ENCODE data around the gene NOL6.
"Not testable (repeated sequence)": the region's sequence is repeated elsewhere in the genome, so short reads cannot be mapped to it uniquely, and the experiment has no call there.

The NOL6 gene

DNA sequence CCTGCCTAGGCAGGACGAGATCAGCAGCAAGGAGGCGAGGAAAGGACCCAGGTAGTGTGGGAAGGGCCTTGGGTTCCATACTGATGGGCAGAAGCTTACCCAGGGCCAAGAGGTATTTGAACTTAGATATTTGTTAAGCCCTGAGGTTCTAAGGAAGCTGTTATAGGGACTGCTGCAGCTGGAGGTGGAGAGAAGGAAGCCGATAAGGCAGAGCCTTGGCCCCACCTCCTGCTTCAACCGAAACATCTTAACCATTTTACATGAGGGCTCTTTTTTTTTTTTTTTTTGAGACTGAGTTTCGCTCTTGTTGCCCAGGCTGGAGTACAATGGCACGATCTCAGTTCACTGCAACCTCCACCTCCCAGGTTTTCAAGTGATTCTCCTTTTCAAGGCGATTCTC lies 17.8 kb downstream of the NOL6 start:
- Histone ChIP-seq H3K9me3 (ENCODE audit: insufficient read depth, low read length, severe bottlenecking) (no peaks in the 10 kb centered on the region), H4K20me1 (ENCODE audit: insufficient read depth, low read length) (no peaks in the 10 kb centered on the region), H3K4me3 (ENCODE audit: low read depth in 1 of 2, low read length in 2 of 2) (no peak overlapping the region), H2AFZ (ENCODE audit: low read depth, low read length) (no peak overlapping the region), H3K9ac (ENCODE audit: low read depth, low read length) (no peak overlapping the region), H3K27me3 (ENCODE audit: insufficient read depth, low read length, poor library complexity) (no peaks in the 10 kb centered on the region), H3K27ac (ENCODE audit: low read length) (no peak overlapping the region), H3K4me2 (ENCODE audit: insufficient read depth, low read length) (no peak overlapping the region), H3K4me1 (ENCODE audit: insufficient read depth, low read length) (no peaks in the 10 kb centered on the region), H3K36me3 (ENCODE audit: insufficient read depth, low read length) (peaks cover 6% of the 10 kb centered on the region; the same call in 1 of the 2 replicates), H3K79me2 (ENCODE audit: insufficient read depth, low read length) (no peaks in the 10 kb centered on the region)
- TF ChIP-seq, protein P1, sequence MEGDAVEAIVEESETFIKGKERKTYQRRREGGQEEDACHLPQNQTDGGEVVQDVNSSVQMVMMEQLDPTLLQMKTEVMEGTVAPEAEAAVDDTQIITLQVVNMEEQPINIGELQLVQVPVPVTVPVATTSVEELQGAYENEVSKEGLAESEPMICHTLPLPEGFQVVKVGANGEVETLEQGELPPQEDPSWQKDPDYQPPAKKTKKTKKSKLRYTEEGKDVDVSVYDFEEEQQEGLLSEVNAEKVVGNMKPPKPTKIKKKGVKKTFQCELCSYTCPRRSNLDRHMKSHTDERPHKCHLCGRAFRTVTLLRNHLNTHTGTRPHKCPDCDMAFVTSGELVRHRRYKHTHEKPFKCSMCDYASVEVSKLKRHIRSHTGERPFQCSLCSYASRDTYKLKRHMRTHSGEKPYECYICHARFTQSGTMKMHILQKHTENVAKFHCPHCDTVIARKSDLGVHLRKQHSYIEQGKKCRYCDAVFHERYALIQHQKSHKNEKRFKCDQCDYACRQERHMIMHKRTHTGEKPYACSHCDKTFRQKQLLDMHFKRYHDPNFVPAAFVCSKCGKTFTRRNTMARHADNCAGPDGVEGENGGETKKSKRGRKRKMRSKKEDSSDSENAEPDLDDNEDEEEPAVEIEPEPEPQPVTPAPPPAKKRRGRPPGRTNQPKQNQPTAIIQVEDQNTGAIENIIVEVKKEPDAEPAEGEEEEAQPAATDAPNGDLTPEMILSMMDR (IDR thresholded peaks at IDR 0.05; ENCODE audit: borderline replicate concordance, extremely low read depth, low read length, poor library complexity, severe bottlenecking), result no peak
- TF ChIP-seq EZH2 (IDR thresholded peaks at IDR 0.05; ENCODE audit: borderline replicate concordance, low read depth, low read length, severe bottlenecking), result no peak
- no peak for DNase-seq
- ATAC-seq (ENCODE audit: insufficient read depth, low read depth), result no peak

DNA sequence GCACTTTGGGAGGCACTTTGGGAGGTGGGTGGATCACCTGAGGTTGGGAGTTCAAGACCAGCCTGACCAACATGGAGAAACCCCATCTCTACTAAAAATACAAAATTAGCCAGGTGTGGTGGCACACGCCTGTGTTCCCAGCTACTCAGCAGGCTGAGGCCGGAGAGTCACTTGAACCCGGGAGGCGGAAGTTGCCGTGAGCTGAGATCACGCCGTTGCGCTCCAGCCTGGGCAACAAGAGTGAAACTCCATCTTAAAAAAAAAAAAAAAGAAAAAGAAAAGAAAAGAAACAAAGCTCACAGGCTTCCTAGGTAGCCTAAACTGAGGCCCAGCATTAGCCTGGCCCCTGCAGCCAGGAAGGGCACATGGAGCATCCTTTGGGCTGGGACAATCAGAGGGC lies 18.3 kb downstream of the NOL6 start:
- H3K4me3 ChIP-seq (ENCODE audit: low read depth in 1 of 2, low read length in 2 of 2); H2AFZ ChIP-seq (ENCODE audit: low read depth, low read length); H3K27me3 ChIP-seq (ENCODE audit: insufficient read depth, low read length, poor library complexity); H3K27ac ChIP-seq (ENCODE audit: low read length); ATAC-seq (ENCODE audit: insufficient read depth, low read depth); H3K9me3 ChIP-seq (ENCODE audit: insufficient read depth, low read length, severe bottlenecking); H3K4me2 ChIP-seq (ENCODE audit: insufficient read depth, low read length); H3K36me3 ChIP-seq (ENCODE audit: insufficient read depth, low read length); H3K4me1 ChIP-seq (ENCODE audit: insufficient read depth, low read length); DNase-seq; H3K9ac ChIP-seq (ENCODE audit: low read depth, low read length); H4K20me1 ChIP-seq (ENCODE audit: insufficient read depth, low read length); H3K79me2 ChIP-seq (ENCODE audit: insufficient read depth, low read length): not testable (repeated sequence)

DNA sequence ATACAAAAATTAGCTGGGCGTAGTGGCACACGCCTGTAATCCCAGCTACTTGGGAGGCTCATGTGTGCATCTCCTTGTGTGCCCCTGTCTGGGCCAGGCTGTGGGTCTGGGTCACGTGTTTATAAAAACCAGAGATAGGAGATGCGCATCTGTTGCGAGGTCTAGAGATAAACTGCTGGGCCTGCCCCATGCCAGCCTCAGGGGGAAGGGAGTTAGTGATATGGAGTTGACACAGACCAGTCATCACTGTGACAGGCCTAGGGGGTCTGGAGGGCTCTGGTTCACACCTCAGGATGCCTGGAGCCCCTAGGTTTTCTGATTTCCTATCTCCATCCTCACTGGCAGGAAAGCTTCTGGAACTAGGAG lies 19.1 kb downstream of the NOL6 start:
- not testable (repeated sequence) for DNase-seq; H3K9me3 ChIP-seq (ENCODE audit: insufficient read depth, low read length, severe bottlenecking); H3K9ac ChIP-seq (ENCODE audit: low read depth, low read length); H3K4me2 ChIP-seq (ENCODE audit: insufficient read depth, low read length); H3K27me3 ChIP-seq (ENCODE audit: insufficient read depth, low read length, poor library complexity); H3K79me2 ChIP-seq (ENCODE audit: insufficient read depth, low read length); H2AFZ ChIP-seq (ENCODE audit: low read depth, low read length); H3K4me1 ChIP-seq (ENCODE audit: insufficient read depth, low read length); H3K27ac ChIP-seq (ENCODE audit: low read length); ATAC-seq (ENCODE audit: insufficient read depth, low read depth); H3K4me3 ChIP-seq (ENCODE audit: low read depth in 1 of 2, low read length in 2 of 2); H4K20me1 ChIP-seq (ENCODE audit: insufficient read depth, low read length); H3K36me3 ChIP-seq (ENCODE audit: insufficient read depth, low read length)

DNA sequence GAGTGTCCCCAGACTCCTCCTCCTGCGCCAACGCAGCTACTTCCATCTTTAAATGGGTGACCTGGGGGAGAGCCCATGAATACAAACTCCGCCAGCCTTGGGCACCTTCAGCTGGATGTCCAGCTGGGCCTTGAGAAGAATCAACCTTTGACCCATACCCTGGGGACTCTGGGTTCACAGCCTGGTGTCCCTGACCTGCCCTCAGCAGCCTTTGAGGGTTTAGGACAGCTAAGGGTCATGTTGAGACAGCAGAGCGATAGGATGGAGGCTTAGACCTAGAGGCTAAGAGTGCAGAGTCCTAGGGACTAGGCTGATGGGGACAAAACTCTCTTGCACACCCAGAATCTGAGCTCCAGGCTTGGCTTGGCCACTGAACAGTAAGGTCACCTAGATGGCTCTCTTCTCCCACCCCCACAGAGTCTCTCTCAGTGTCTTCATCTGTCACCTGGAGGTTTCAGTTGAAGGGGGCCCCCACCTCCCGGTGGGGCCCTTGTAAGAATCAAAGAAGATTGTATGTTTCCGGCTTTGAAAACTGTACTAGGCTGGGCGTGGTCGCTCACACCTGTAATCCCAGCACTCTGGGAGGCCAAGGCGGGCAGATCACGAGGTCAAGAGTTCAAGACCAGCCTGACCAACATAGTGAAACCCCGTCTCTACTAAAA lies 19.6 kb downstream of the NOL6 start:
- H3K4me3 ChIP-seq (ENCODE audit: low read depth in 1 of 2, low read length in 2 of 2), result no peak overlapping the region
- no peaks in the 10 kb centered on the region for H3K4me1 ChIP-seq (ENCODE audit: insufficient read depth, low read length)
- H4K20me1 ChIP-seq (ENCODE audit: insufficient read depth, low read length), result no peaks in the 10 kb centered on the region
- no peak overlapping the region for H3K27ac ChIP-seq (ENCODE audit: low read length)
- DNase-seq, result no peak
- no peak for ATAC-seq (ENCODE audit: insufficient read depth, low read depth)
- H3K9ac ChIP-seq (ENCODE audit: low read depth, low read length), result no peak overlapping the region
- H3K4me2 ChIP-seq (ENCODE audit: insufficient read depth, low read length), result no peak overlapping the region
- no peaks in the 10 kb centered on the region for H3K9me3 ChIP-seq (ENCODE audit: insufficient read depth, low read length, severe bottlenecking)
- no peak for TF ChIP-seq EZH2 (IDR thresholded peaks at IDR 0.05; ENCODE audit: borderline replicate concordance, low read depth, low read length, severe bottlenecking)
- TF ChIP-seq, protein P1 (IDR thresholded peaks at IDR 0.05; ENCODE audit: borderline replicate concordance, extremely low read depth, low read length, poor library complexity, severe bottlenecking), result no peak
- no peaks in the 10 kb centered on the region for H3K36me3 ChIP-seq (ENCODE audit: insufficient read depth, low read length)
- H2AFZ ChIP-seq (ENCODE audit: low read depth, low read length), result no peak overlapping the region
- H3K27me3 ChIP-seq (ENCODE audit: insufficient read depth, low read length, poor library complexity), result no peaks in the 10 kb centered on the region
- no peaks in the 10 kb centered on the region for H3K79me2 ChIP-seq (ENCODE audit: insufficient read depth, low read length)

All from DND-41 (cell line).